ENCODE results near the gene RAC2.

RAC2 gene

GRCh38 chr22:37249986-37250385 is 5.9 kb upstream of the RAC2 start:
- TF ChIP-seq, protein P1, sequence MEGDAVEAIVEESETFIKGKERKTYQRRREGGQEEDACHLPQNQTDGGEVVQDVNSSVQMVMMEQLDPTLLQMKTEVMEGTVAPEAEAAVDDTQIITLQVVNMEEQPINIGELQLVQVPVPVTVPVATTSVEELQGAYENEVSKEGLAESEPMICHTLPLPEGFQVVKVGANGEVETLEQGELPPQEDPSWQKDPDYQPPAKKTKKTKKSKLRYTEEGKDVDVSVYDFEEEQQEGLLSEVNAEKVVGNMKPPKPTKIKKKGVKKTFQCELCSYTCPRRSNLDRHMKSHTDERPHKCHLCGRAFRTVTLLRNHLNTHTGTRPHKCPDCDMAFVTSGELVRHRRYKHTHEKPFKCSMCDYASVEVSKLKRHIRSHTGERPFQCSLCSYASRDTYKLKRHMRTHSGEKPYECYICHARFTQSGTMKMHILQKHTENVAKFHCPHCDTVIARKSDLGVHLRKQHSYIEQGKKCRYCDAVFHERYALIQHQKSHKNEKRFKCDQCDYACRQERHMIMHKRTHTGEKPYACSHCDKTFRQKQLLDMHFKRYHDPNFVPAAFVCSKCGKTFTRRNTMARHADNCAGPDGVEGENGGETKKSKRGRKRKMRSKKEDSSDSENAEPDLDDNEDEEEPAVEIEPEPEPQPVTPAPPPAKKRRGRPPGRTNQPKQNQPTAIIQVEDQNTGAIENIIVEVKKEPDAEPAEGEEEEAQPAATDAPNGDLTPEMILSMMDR (IDR thresholded peaks at IDR 0.05; ENCODE audit: control insufficient read depth, insufficient read depth, low read depth, low read length, missing control alignments): no peak
- no peak for DNase-seq (ENCODE audit: low read depth)
- no peak overlapping the region for H3K4me3 ChIP-seq (ENCODE audit: control insufficient read depth, low read depth, low read length)

DNA sequence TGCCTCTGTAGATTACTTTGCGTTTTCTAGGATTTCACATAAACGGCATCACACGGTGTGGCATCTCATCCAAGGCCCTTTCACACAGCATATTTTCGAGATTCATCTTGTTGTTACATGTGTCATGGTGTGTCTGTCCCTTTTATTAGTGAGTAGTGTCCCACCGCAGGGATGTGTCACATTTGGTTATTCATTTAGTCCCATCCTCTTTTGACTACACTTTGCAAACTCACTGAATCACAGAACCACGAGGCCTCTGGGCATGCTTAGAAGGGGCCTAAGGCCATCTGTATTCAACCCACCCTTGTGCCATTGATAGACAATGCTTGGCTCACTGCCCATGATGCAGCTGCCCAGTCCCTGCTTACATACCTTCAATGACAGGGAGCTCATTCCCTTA is 4.2 kb upstream of the RAC2 start:
- TF ChIP-seq, protein P1 (IDR thresholded peaks at IDR 0.05; ENCODE audit: control insufficient read depth, insufficient read depth, low read depth, low read length, missing control alignments): no peak
- DNase-seq (ENCODE audit: low read depth): no peak

GRCh38 chr22:37245740-37246139 is 1.7 kb upstream of the RAC2 start:
- TF ChIP-seq, protein P1 (IDR thresholded peaks at IDR 0.05; ENCODE audit: control insufficient read depth, insufficient read depth, low read depth, low read length, missing control alignments): no peak
- no peak overlapping the region for H3K4me3 ChIP-seq (ENCODE audit: control insufficient read depth, low read depth, low read length)
- no peak for DNase-seq (ENCODE audit: low read depth)

More for the DNA sequence above, 4.2 kb upstream of the RAC2 start:
- H3K4me3 ChIP-seq (ENCODE audit: control insufficient read depth, low read depth, low read length): no peak overlapping the region

GRCh38 chr22:37244922-37245722 is 1.1 kb upstream of the RAC2 start:
- no peak overlapping the region for H3K4me3 ChIP-seq (ENCODE audit: control insufficient read depth, low read depth, low read length)
- TF ChIP-seq, protein P1 (IDR thresholded peaks at IDR 0.05; ENCODE audit: control insufficient read depth, insufficient read depth, low read depth, low read length, missing control alignments): no peak
- DNase-seq (ENCODE audit: low read depth): no peak

DNA sequence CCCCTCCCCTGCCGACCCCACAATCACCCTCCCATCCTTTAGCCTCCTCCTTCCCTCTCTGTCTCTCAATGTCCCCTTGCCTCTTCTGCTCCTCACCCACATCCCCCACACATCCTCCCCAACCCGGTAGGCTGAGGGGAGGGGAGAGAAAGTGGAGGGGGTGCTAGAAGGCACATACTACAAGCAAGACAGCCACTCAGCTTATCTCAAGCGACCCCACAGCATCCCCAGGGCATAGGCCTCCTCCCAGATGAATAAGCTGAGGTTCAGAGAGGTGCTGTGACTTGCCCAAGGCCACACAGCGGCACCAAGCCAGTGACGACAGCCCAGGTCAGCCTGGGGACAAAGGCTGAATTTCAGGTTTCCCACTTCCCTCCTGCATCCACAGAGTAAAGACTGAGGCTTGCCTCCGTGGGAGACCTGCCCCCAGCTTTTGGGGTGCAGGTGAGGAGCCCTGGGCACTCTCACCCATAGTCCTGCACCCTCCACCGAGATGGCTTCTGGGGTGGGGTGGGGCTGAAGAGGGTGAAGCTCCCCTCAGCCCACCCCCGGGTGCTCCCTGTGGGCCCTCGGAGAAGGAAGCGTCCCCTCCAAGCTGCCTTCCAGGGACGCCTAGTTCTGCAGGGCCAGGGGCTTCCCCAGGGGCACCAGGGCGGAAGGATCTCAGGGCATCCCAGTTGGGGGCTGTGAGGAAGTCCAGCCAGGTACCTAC is 511 bp downstream of the RAC2 start:
- no peak for DNase-seq (ENCODE audit: low read depth)
- TF ChIP-seq, protein P1 (IDR thresholded peaks at IDR 0.05; ENCODE audit: control insufficient read depth, insufficient read depth, low read depth, low read length, missing control alignments): no peak
- H3K4me3 ChIP-seq (ENCODE audit: control insufficient read depth, low read depth, low read length): peak overlapping the region; percentile 41

DNA sequence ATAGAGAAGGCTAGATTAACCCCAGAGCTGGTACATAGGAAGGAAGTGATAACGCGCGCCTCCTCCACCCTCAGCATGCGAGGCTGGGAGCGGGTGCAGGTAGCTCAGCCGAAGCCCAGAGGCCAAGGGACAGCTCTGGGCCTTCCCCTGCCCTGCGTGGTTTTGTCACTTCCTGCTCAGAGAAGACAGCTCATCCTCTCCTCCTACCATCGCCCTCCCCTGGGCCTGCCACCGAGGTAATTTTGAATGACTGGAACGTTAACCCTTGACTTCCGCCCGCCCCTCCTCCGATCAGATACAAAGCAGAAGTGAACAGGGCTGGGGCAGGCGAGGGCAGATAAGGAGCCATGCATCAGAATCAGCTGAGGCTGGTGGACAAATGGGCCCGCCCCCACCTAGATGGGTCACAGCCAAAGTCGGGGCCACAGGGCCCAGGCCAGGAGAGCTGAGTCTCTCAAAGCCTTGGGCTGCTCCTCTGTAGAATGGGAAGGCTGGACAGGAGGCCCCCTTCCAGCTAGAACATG is 1.6 kb downstream of the RAC2 start:
- TF ChIP-seq, protein P1 (IDR thresholded peaks at IDR 0.05; ENCODE audit: control insufficient read depth, insufficient read depth, low read depth, low read length, missing control alignments): no peak
- no peak for DNase-seq (ENCODE audit: low read depth)
- H3K4me3 ChIP-seq (ENCODE audit: control insufficient read depth, low read depth, low read length): no peak overlapping the region

Data from AG09309 (cell line).